Measurements from ENCODE around the gene COL16A1.

DNA sequence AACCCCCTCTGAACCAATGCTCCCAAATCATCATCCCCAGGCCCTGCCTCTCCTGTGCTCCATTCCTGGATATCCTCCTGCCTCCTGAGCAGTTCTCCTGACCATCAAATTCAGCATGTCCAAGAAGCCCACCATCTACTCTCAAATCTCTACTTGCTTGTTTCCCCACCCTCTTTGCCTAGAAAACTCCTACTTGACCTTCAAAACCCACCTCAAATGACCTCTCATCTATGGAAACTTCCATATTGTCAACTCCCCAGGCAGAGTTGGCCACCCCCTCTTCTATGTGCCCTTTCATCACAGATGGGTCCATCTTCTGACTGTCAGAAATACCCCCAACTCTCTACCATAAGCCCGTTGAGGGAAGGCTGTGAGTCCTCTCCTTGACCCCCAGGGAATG is 43.5 kb upstream of the COL16A1 start:
- TF ChIP-seq GATA2 (IDR thresholded peaks at IDR 0.05; ENCODE audit: low read depth, low read length) (no peak), GATA3 (IDR thresholded peaks at IDR 0.05; ENCODE audit: low read depth, low read length) (no peak)

Data from SH-SY5Y (cell line).